H1 (cell line): ENCODE measurements around the gene TBR1. TPM values are rescaled to one million over a fixed set of nuclear protein-coding genes. Genes with fewer than 3 reads are reported as not detected.

Source experiments
- CTCF ChIA-PET: fragments of 300-600 bp; sonication (Branson Sonifier 250); formaldehyde crosslinking; loops from one replicate; lab custom pipeline; 2021; ENCODE audit not compliant: partially characterized antibody; lab: Charles Lee
- POLR2A ChIA-PET: fragments of 300-600 bp; sonication (Branson Sonifier 250); formaldehyde crosslinking; loops from one replicate; lab custom pipeline; 2021; ENCODE audit warnings: inconsistent platforms; ENCODE audit not compliant: partially characterized antibody; lab: Charles Lee
- DNase-seq, 2 experiments: peaks; one replicate each; pipeline versions ENCODE4 v3.0.0 to v3.0.0-alpha.2; 2010 to 2022; ENCODE audit warnings: low spot score in 2 of 2, low read depth in 1 of 2, mixed read lengths in 1 of 2
- FAIRE-seq: peaks from 2 replicates; lab custom pipeline; 2011; peaks lifted over from hg19 to GRCh38; lab: Jason Lieb, UNC
- H2AFZ ChIP-seq: 2 replicates; pipeline ENCODE4 v1.8.1; 2012; ENCODE audit warnings: low read length, inconsistent platforms
- H2AK5ac ChIP-seq: 2 replicates; pipeline ENCODE4 v1.6.1; 2013; ENCODE audit warnings: low read depth, low read length
- H2BK120ac ChIP-seq: replicated peaks from 2 replicates; pipeline ENCODE3; 2013; ENCODE audit warnings: low read depth, low read length, inconsistent platforms
- H2BK12ac ChIP-seq: 2 replicates; pipeline ENCODE4 v1.6.1; 2013; ENCODE audit warnings: low read depth, low read length
- H2BK15ac ChIP-seq: 2 replicates; pipeline ENCODE4 v1.6.1; 2013; ENCODE audit warnings: low read length
- H2BK20ac ChIP-seq: 2 replicates; pipeline ENCODE4 v1.6.1; 2013; ENCODE audit warnings: low read length
- H2BK5ac ChIP-seq: 2 replicates; pipeline ENCODE4 v1.6.1; 2013; ENCODE audit warnings: low read depth, low read length
- H3K14ac ChIP-seq: 2 replicates; pipeline ENCODE4 v1.6.1; 2013; ENCODE audit warnings: inconsistent platforms; ENCODE audit not compliant: insufficient read length
- H3K18ac ChIP-seq: 2 replicates; pipeline ENCODE4 v1.6.1; 2013; ENCODE audit warnings: low read length; ENCODE audit errors: extremely low read depth
- H3K23ac ChIP-seq: 2 replicates; pipeline ENCODE4 v1.6.1; 2013; ENCODE audit warnings: inconsistent platforms; ENCODE audit not compliant: insufficient read length
- H3K23me2 ChIP-seq: 2 replicates; pipeline ENCODE4 v1.6.1; 2013; ENCODE audit warnings: low read depth, low read length
- H3K27ac ChIP-seq: 2 replicates; pipeline ENCODE4 v1.6.1; 2011; ENCODE audit warnings: low read depth, low read length, inconsistent platforms
- H3K27me3 ChIP-seq, 4 experiments: replicated peaks in 1 of 4; 1 replicate in 1 of 4; 2 replicates in 3 of 4; pipeline versions ENCODE4 v1.6.1 to v1.8.1; 2011 to 2013; ENCODE audit warnings: low read length in 3 of 4, mild to moderate bottlenecking in 3 of 4, inconsistent platforms in 2 of 4, mixed read lengths in 2 of 4, moderate library complexity in 1 of 4; ENCODE audit not compliant: control insufficient read depth in 3 of 4, insufficient read depth in 3 of 4; ENCODE audit errors: extremely low read depth in 1 of 4
- H3K36me3 ChIP-seq, 4 experiments: 2 replicates each; pipeline versions ENCODE4 v1.6.1 to v1.8.1; 2011 to 2013; ENCODE audit warnings: mild to moderate bottlenecking in 4 of 4, low read length in 3 of 4, moderate library complexity in 2 of 4, control low read depth in 1 of 4, inconsistent platforms in 1 of 4; ENCODE audit not compliant: insufficient read depth in 4 of 4, control insufficient read depth in 2 of 4
- H3K4ac ChIP-seq: replicated peaks from 2 replicates; pipeline ENCODE3; 2013; ENCODE audit warnings: low read length, low read depth, mixed read lengths, inconsistent platforms; ENCODE audit not compliant: insufficient read length
- H3K4me1 ChIP-seq, 4 experiments: replicated peaks in 1 of 4; 1 replicate in 1 of 4; 2 replicates in 3 of 4; pipeline versions ENCODE4 v1.6.1 to v1.8.1; 2011 to 2013; ENCODE audit warnings: low read length in 3 of 4, inconsistent platforms in 2 of 4, mixed read lengths in 1 of 4; ENCODE audit not compliant: insufficient read depth in 4 of 4, control insufficient read depth in 3 of 4
- H3K4me2 ChIP-seq, 2 experiments: 2 replicates each; pipeline versions ENCODE4 v1.6.1 to v1.8.1; 2011 to 2013; ENCODE audit warnings: low read depth in 2 of 2, low read length in 2 of 2, control low read depth in 1 of 2, inconsistent platforms in 1 of 2, mild to moderate bottlenecking in 1 of 2; ENCODE audit not compliant: insufficient read depth in 1 of 2
- H3K4me3 ChIP-seq, 4 experiments: fragments of 200-600, 300-600 bp in 1 of 4; sonication (generic), shearing (Covaris generic), sonication (Bioruptor Twin) in 1 of 4; 2 replicates each; pipeline versions ENCODE4 v1.5.1 to v1.8.1; 2011 to 2016; ENCODE audit warnings: low read length in 4 of 4, low read depth in 3 of 4, control low read depth in 2 of 4, inconsistent platforms in 2 of 4, mild to moderate bottlenecking in 2 of 4, mixed read lengths in 1 of 4, moderate library complexity in 1 of 4; ENCODE audit not compliant: insufficient read depth in 2 of 4; ENCODE audit errors: extremely low read depth in 1 of 4
- H3K56ac ChIP-seq: replicated peaks from 2 replicates; pipeline ENCODE3; 2013; ENCODE audit warnings: low read depth, mild to moderate bottlenecking, mixed read lengths, low read length, inconsistent platforms; ENCODE audit not compliant: insufficient read length
- H3K79me1 ChIP-seq: 2 replicates; pipeline ENCODE4 v1.6.1; 2013; ENCODE audit warnings: low read depth, low read length, control low read depth
- H3K79me2 ChIP-seq, 2 experiments: 2 replicates each; pipeline versions ENCODE4 v1.6.1 to v1.8.1; 2012 to 2013; ENCODE audit warnings: low read length in 2 of 2, mild to moderate bottlenecking in 2 of 2, inconsistent platforms in 1 of 2; ENCODE audit not compliant: insufficient read depth in 2 of 2, control insufficient read depth in 1 of 2
- H3K9ac ChIP-seq, 4 experiments: replicated peaks in 1 of 4; 1 replicate in 1 of 4; 2 replicates in 3 of 4; pipeline versions ENCODE4 v1.6.1 to v1.8.1; 2011 to 2013; ENCODE audit warnings: low read depth in 3 of 4, low read length in 3 of 4, control low read depth in 2 of 4, mild to moderate bottlenecking in 2 of 4, moderate library complexity in 2 of 4, inconsistent platforms in 1 of 4; ENCODE audit errors: extremely low read depth in 1 of 4
- H3K9me3 ChIP-seq, 2 experiments: 2 replicates each; pipeline versions ENCODE4 v1.6.1 to v1.8.1; 2012 to 2013; ENCODE audit warnings: mild to moderate bottlenecking in 2 of 2, moderate library complexity in 2 of 2, control low read depth in 1 of 2, inconsistent platforms in 1 of 2, low read depth in 1 of 2, low read length in 1 of 2, mixed read lengths in 1 of 2; ENCODE audit not compliant: insufficient read depth in 2 of 2
- H4K20me1 ChIP-seq, 2 experiments: replicated peaks in 1 of 2; 2 replicates each; pipeline versions ENCODE3 to v1.8.1; 2011 to 2013; ENCODE audit warnings: inconsistent platforms in 2 of 2, low read length in 2 of 2, mild to moderate bottlenecking in 1 of 2; ENCODE audit not compliant: insufficient read depth in 2 of 2, control insufficient read depth in 1 of 2
- H4K5ac ChIP-seq: 2 replicates; pipeline ENCODE4 v1.6.1; 2013; ENCODE audit warnings: low read length, low read depth, mixed read lengths, inconsistent platforms; ENCODE audit not compliant: insufficient read length
- H4K8ac ChIP-seq: 2 replicates; pipeline ENCODE4 v1.8.0; 2013; ENCODE audit warnings: mild to moderate bottlenecking, moderate library complexity, low read length, inconsistent platforms; ENCODE audit not compliant: insufficient read depth; ENCODE audit errors: extremely low read depth
- H4K91ac ChIP-seq: replicated peaks from 2 replicates; pipeline ENCODE3; 2013; ENCODE audit warnings: low read length, mixed read lengths, inconsistent platforms; ENCODE audit not compliant: insufficient read length
- ATF3 ChIP-seq: IDR thresholded peaks from 2 replicates; pipeline ENCODE4 v1.6.1; 2011; ENCODE audit warnings: low read depth, mild to moderate bottlenecking, low read length; ENCODE audit not compliant: insufficient read depth
- CTBP2 ChIP-seq: IDR thresholded peaks from 2 replicates; pipeline ENCODE4 v1.7.0; 2011; ENCODE audit warnings: borderline replicate concordance, mild to moderate bottlenecking, moderate library complexity, mixed read lengths, low read length; ENCODE audit not compliant: insufficient read depth, insufficient read length
- EGR1 ChIP-seq: IDR thresholded peaks from 2 replicates; pipeline ENCODE4 v1.6.1; 2011; ENCODE audit warnings: low read depth, low read length, borderline replicate concordance
- FOSL1 ChIP-seq: IDR thresholded peaks from 2 replicates; pipeline ENCODE4 v1.6.1; 2011; ENCODE audit warnings: mild to moderate bottlenecking, low read depth, low read length, moderate library complexity; ENCODE audit not compliant: insufficient read depth
- MAFK ChIP-seq: IDR thresholded peaks from 2 replicates; pipeline ENCODE4 v1.6.1; 2012; ENCODE audit warnings: low read depth, mild to moderate bottlenecking, improper control_type of control experiment, low read length
- PHF8 ChIP-seq: fragments of 200-600 bp; sonication (generic); conservative IDR thresholded peaks from 2 replicates; pipeline ENCODE4 v1.7.1; 2012; ENCODE audit warnings: low read depth, mild to moderate bottlenecking, inconsistent platforms, low read length, moderate library complexity
- POLR2A ChIP-seq, 2 experiments: IDR thresholded peaks; 1 replicate in 1 of 2; 2 replicates in 1 of 2; pipeline ENCODE4 v1.6.1; 2011; ENCODE audit warnings: low read depth in 2 of 2, low read length in 2 of 2, mild to moderate bottlenecking in 2 of 2; ENCODE audit errors: control extremely low read depth in 1 of 2
- TCF12 ChIP-seq: IDR thresholded peaks from 2 replicates; pipeline ENCODE4 v1.6.1; 2011; ENCODE audit warnings: low read depth, mild to moderate bottlenecking, low read length
- WGBS, 2 experiments: shearing (Covaris generic) in 1 of 2; methylation state at CpG; one replicate each; pipeline versions ENCODE4 v1.1.6 to v1.1.7; 2013 to 2015; ENCODE audit warnings: low lambda C conversion rate in 2 of 2, mixed read lengths in 2 of 2, inconsistent platforms in 1 of 2, low coverage in 1 of 2, missing lambda C conversion rate in 1 of 2; ENCODE audit not compliant: insufficient replicate concordance in 2 of 2, insufficient coverage in 1 of 2, insufficient read length in 1 of 2; ENCODE audit errors: extremely low coverage in 1 of 2, missing lambda C conversion rate in 1 of 2; 5-methylcytosine and 5-hydroxymethylcytosine counted together
- polyA plus RNA-seq, 7 experiments: library from polyadenylated mRNA; depleted of rRNA in 3 of 7; stranded (reverse) in 5 of 7; unstranded in 2 of 7; fragments of >200 nt in 5 of 7; fragments of 200-250 nt in 2 of 7; gene quantifications; 1 replicate in 5 of 7; 2 replicates in 1 of 7; 4 replicates in 1 of 7; pipeline versions ENCODE4 v1.2.1 to v1.2.3, GENCODE V29; 2011 to 2013; ENCODE audit warnings: missing spikeins in 2 of 7, mixed read lengths in 2 of 7
- total RNA-seq: library from RNA; stranded (reverse); fragmentation: NEBNext Ultra II Directional; extraction: Animal tissue kit (Norgen Biotek cat#: 25700); gene quantifications from 2 replicates; pipeline ENCODE4 v1.2.1, GENCODE V29; 2021
- TF ChIP-seq, protein P1 (sequence below): IDR thresholded peaks from 2 replicates; pipeline ENCODE4 v1.6.1; 2011; ENCODE audit warnings: low read length, improper control_type of control experiment

The TBR1 gene
- total and polyA plus RNA-seq, 2 of the 8 experiments (the other 6 are each of a cell fraction or from before 2014, with no cell fraction given): not detected

DNA sequence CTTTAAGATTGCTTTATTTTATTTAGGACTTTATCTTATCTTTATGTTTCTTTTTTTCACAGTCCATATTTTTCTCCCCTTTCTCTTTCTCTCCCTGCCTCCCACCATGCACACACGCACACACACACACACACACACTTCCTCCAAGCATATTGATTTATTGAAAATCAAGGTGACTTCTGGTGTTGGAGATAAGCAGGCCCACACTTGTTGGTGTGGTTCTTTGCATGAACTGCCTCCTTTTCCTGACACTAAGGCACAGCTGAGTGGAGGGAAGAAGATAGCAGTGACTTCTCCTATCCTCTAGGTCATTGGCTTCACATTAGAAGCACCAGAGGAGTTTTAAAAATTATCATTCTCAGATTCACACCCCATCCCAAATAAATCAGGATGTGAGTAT is 18.0 kb downstream of the TBR1 start:
- H2AFZ ChIP-seq: no peak overlapping the region
- no peak overlapping the region for H2AK5ac ChIP-seq
- H4K5ac ChIP-seq: no peak overlapping the region
- no peaks in the 10 kb centered on the region; the same call in 1 of the 2 replicates for H3K23me2 ChIP-seq
- no peak overlapping the region for H3K23ac ChIP-seq
- DNase-seq (no peak), FAIRE-seq (no peak)
- H3K79me2 ChIP-seq: no peaks in the 10 kb centered on the region
- H2BK12ac ChIP-seq: no peak overlapping the region
- no peak overlapping the region for H3K56ac ChIP-seq
- CTCF ChIA-PET: no interaction called here
- POLR2A ChIA-PET: no interaction called here
- no peak overlapping the region for H2BK20ac ChIP-seq
- H3K9me3 ChIP-seq: no peaks in the 10 kb centered on the region
- 53% methylated on average over 1 of the region's 1 CpG; no CpG with 5 or more reads in 1 of the 2 experiments for WGBS, 2 experiments
- H3K18ac ChIP-seq: no peak overlapping the region
- TF ChIP-seq POLR2A (IDR thresholded peaks at IDR 0.05; ENCODE audit: control extremely low read depth in 1 of 2, low read depth in 2 of 2, low read length in 2 of 2) (no peak), CTBP2 (no peak), PHF8 (no peak), EGR1 (no peak), TCF12 (no peak), FOSL1 (no peak), ATF3 (no peak), MAFK (no peak)
- TF ChIP-seq, protein P1, sequence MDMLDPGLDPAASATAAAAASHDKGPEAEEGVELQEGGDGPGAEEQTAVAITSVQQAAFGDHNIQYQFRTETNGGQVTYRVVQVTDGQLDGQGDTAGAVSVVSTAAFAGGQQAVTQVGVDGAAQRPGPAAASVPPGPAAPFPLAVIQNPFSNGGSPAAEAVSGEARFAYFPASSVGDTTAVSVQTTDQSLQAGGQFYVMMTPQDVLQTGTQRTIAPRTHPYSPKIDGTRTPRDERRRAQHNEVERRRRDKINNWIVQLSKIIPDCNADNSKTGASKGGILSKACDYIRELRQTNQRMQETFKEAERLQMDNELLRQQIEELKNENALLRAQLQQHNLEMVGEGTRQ: no peak
- no peak overlapping the region for H2BK5ac ChIP-seq
- peaks cover 4 to 7% (median 6%) of the 10 kb centered on the region in 4 experiments; a peak in 4 of 7 replicates for H3K27me3 ChIP-seq
- no peak overlapping the region for H3K14ac ChIP-seq
- no peak overlapping the region for H3K4me3 ChIP-seq
- H3K36me3 ChIP-seq: no peaks in the 10 kb centered on the region
- H4K91ac ChIP-seq: no peak overlapping the region
- H3K79me1 ChIP-seq: no peaks in the 10 kb centered on the region
- no peaks in the 10 kb centered on the region for H4K20me1 ChIP-seq
- H2BK15ac ChIP-seq: no peak overlapping the region
- H4K8ac ChIP-seq: no peak overlapping the region
- no peak overlapping the region for H2BK120ac ChIP-seq
- H3K9ac ChIP-seq: no peak overlapping the region
- H3K4me2 ChIP-seq: no peak overlapping the region
- H3K27ac ChIP-seq: no peak overlapping the region
- H3K4ac ChIP-seq: no peak overlapping the region
- H3K4me1 ChIP-seq: no peaks in the 10 kb centered on the region
